GM23338 (cell line): ENCODE data around the gene MMP27.
"Not testable (repeated sequence)": the region's sequence is repeated elsewhere in the genome, so short reads cannot be mapped to it uniquely, and the experiment has no call there.

Source experiments
- CTCF ChIP-seq, 2 experiments: fragments of 200-600 bp in 1 of 2; sonication (generic) in 1 of 2; conservative IDR thresholded peaks; 2 replicates each; pipeline versions ENCODE4 v1.5.1 to v1.6.1; 2016 to 2017; ENCODE audit warnings: antibody characterized with exemption in 2 of 2, low read depth in 2 of 2, mild to moderate bottlenecking in 2 of 2, moderate library complexity in 1 of 2
- REST ChIP-seq: IDR thresholded peaks from one replicate; pipeline ENCODE4 v1.6.1; 2018; ENCODE audit warnings: antibody characterized with exemption; ENCODE audit not compliant: unreplicated experiment

- not testable (repeated sequence) for TF ChIP-seq CTCF (conservative IDR thresholded peaks at IDR 0.05; ENCODE audit: low read depth in 2 of 2); REST
Observed at GRCh38 chr11:102746746-102747578, 41.4 kb upstream of the MMP27 start.
